NCI-H446 treated with DMSO at 0.1 percent for 48 hours (cell line): ENCODE measurements around the gene OSCP1.

Experiments
- DNase-seq: peaks from one replicate; lab custom pipeline; 2025; lab: John Stamatoyannopoulos, UW

The OSCP1 gene

DNA sequence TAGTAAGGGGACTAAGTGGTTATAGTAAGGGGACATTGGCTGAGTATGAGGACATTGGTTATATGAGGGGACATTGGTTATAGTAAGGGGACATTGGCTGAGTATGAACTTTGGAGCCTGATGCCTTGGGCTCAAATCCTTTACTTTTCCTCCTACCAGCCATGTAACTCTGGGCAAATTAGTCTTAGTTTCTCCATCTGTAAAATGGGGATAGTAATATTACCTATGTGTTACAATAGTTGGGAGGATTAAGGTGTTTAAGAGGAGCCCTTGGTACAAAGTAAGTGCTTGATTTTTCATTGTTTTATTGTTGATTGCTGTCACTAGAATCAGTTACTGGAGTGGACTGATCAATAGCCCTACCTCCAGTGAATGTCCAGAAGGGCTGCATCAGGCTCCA is 2.8 kb downstream of the OSCP1 start:
- DNase-seq: no peak

DNA sequence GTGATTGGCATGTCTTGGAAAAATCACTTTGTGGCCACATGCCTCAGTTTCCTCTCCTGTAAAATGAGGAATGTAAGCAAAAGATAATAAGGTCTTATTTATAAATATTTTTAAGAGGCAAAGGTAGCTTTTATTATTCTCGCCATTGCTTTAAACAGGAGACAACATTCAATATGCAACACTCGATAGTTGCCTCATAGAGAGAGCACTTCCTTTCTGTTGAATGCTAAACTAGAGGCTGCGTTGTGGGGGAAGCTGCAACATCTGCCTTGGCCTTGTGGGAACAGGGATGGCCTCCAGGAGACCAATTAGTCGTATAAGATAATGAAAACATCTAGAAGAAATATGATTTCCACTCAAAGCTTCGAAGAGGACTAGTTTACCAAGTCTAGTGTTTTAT is 3.5 kb downstream of the OSCP1 start:
- DNase-seq: no peak

DNA sequence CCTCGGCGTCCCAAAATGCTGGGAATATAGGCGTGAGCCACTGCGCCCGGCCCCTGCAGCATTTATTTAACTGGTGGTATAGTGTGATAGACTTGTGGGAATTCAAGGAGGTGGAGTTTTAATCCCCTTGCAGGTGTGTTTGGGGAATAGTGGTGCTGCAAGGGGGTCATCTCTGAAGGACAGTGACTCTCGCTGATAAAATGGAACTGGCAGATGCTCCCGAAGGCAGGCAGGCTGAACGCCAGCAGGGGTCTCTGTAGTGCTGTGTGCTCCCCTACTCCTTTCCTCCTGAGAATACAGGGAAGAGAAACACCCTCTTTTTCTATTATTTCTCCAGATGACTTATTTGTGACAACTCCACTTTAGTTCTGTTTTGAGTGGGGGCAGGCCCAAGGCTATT is 4.0 kb downstream of the OSCP1 start:
- DNase-seq: no peak

DNA sequence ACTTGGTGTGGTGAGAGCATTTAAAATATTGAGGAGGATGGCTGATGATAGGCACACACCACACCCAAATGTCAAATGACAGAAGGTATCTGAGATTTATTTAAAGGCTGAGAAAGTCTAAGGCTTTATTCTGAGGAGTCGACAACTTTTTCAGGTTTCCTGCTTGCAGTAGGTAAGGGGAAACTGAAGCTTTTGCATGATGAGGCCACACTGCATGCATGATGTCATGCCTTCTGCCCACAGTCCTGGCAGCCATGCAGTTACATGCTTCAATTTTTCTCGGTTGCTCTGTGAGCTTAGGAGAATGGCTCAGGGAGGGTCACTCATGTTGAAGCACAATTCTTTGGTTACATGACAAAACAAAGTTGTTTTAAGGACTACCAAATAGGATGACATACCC is 7.0 kb downstream of the OSCP1 start:
- DNase-seq: no peak

DNA sequence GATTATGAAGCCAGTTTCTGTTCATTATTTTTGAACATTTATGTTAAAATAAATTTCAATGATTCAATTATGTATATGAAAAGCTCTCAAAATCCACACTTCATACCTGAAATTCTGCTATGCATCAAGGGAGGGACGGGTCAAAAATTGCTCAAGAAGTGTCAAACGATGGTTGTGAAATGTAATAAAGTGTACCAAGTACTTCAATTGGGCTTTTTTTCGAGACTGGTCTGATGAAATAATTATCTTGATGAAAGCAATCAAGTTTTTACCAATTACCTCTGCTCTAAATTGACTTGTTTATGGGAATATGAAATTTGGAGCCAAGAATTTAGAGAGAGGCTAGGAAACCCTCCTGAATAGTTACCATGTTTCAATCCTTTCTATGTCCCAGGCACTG is 7.9 kb downstream of the OSCP1 start:
- DNase-seq: no peak

DNA sequence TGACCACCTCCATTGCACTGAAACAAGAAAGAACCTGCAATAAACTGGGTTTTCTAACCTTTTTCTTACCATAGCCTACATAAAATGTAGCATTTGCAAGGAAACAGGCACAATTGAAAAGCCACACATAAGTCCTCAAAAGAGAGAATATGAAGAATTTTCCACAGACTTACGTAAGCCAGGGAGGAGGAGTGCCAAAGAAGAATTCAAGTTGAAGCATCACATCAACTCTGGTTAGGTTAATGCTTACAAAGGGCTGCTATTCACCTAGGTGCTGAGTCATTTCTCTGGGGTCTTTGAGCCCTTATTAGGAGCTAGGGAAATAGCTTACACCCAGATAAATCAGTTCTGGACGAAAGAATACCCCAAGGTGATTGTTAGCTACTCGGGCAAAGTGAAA is 9.6 kb downstream of the OSCP1 start:
- DNase-seq: no peak

DNA sequence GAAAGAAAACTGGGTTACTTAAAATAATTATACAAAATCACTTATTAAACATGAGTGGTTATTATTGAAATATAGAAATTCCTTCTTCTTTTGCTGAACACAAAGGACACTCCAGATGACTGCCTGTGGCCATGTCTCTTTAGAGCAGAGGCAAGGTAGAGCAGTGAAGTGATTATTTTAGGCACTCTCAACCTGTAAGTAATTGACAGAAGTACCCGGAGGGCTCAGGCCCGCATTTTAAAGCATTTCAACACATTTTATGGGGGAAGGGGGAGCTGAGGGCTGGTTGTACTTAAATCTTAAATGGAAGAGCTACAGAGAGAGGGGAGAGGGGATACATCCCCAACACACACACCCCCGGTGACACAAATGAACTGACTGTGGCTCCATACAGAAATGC is 10.2 kb downstream of the OSCP1 start:
- DNase-seq: no peak

DNA sequence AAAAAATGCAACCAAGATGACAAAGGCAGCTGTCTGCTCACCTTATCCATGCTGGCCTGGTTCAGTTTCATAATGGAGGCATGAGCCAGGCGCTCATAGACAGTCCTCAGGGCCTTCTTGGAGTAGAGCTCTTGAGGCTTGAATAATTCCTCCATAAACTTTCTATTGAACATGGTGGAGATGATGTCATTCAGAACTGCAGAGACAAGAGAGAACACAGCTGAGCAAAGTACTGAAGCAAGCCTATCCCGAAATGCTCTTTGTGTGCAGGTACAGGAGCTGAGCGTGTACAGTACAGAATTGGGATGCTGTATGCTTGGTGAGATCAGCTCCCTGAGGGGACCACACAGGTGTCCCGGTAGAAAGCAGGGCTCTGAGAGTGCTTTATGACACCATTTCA is 11.5 kb downstream of the OSCP1 start:
- no peak for DNase-seq

DNA sequence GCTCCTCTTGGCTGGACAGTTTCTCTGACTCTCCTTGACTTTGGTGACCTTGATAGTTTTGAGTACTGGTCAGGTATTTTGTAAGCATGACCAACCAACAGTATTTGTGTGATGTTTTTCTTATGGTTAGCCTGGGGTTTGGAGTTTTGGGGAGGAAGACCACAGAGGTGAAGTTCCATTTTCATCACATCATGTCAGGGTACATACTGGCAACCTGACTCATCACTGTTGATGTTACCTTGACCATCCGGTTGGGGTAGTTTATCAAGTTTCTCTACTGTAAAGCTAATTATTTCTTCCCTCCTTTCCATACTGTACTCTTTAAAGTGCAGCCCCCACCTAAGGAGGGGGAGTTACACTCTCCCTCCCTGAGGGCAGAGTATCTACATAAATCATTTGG is 13.4 kb downstream of the OSCP1 start:
- DNase-seq: no peak

DNA sequence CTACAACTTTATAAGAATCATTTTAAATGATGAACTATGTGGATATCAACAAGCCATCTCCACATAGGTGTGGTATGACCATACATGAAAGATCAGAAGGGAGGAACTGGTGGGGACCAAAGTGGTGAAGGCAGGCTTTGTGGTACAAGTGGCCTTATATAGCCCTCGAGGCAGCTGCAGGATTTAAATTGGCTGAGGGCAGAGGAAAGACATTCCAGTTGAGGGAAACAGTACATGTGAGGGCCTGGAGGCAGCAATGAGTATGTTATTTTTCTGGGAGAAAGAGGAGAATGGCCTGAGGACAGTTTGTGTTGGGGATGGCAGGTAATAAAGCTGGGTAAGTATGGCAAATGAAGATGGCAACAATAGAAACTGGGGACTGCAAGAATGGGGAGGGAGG is 17.1 kb downstream of the OSCP1 start:
- DNase-seq: no peak

DNA sequence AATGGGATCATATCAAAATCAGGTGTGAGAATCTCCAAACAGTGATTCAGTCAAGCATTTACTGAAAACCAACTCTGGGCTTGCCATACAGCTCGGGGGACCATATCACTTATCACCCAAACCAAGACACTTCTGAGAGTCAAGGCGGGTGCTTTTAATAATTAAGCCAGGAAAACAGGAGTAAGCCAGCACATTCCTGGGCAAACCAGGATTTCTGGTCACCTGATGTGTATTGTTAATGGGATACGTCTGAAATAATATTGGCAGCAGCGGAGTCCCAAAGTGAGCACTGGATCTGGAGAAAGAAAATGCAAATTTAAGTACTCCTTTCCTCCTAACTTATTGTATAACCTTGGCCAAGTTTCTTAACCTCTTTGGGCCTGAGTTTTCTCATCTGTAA is 17.6 kb downstream of the OSCP1 start:
- DNase-seq: no peak

DNA sequence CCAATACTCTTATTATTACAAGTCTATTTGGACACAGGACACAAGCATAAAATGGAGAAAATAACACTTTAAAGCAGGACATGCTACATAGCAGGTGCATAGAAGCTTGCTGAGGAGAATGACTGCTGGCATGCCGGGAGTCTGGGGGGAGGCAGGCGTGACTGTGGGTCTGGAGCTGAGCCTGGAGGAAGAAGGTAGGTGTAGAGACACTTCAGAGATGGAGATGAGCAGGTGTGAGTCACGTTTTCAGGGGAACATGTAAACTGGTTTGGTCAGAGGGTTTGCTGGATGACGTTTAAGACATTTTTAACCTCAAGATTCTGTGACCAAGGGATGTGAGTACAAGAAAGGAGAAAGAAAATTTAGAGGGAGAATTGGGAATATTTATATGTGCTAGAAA is 24.5 kb downstream of the OSCP1 start:
- DNase-seq: no peak

DNA sequence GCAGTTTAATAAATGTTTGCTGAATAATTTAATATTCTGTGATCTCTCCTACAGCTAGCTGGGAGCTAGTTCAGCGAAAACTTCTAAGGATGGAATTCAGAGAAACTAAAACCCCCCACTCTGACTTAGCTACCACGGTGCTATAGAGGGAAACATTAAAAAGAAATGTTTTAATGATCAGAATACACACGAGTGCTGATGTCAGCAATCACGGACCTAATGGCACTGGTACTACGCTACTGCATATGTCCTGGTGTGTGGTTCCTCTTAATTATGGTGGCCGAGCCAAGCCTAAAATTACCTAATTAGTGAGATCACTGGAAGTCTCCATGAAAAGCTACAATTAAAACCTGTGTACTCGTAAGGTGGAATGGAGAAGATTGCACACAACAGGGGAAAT is 28.6 kb downstream of the OSCP1 start:
- no peak for DNase-seq

DNA sequence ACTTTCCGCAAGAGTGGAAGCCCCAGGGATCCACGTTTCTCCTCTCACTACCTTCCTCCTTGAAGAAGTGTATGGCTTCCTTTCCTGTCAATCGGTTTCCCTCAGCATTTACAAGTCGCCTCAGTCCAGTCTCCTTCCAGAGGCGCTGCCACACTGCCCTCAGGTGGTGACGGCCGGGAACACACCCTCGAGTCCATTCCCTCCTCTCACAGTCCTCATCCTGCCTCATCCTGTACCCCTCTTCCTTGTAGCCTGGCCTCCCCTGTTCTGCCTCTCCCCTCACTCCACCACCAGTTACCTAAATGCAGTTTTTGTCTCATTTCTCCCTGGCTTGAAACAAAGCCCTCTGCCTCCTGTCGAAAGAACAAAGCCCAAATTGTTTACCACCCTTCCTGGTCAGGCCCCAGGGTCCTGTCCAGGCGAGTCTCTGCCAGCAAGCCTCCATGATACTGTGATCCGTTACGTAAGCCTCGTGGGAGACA is 29.4 kb downstream of the OSCP1 start:
- peak; percentile 63 for DNase-seq

DNA sequence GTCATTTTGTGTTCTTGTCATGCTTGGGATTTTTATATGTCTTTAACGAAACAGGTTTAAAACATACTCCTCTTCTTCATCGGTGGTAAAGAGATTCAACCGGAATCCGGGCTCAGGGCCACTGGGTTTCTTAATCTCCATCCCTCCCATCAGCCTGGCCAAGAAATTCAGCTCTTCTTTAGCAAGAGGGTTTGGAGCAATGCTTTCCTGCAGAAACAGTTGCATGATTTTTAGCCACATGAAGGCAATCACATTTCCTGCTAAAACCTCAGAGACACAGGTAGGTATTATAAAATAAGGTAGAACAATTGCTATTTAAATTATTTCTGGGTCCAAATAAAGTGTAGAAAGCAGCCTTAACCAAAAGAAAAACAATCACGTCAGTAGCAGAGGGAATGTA is 29.8 kb downstream of the OSCP1 start:
- no peak for DNase-seq

DNA sequence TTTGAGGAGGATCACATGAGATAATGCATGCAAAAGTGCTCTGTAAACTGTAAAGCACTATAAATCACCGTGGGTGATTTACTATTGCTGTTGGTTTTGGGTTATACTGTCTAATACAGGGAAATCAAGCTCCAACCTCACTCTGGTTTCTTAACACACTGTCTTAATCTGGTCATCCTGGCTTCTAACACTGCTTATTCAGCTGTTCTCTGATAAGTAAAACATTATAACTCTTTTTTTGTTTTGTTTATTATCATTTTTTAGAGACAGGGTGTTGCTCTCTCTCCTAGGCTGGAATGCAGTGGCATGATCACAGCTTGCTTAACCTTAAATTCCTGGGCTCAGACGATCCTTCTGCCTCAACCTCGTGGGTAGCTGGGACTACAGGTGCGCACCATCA is 30.7 kb downstream of the OSCP1 start:
- no peak for DNase-seq

DNA sequence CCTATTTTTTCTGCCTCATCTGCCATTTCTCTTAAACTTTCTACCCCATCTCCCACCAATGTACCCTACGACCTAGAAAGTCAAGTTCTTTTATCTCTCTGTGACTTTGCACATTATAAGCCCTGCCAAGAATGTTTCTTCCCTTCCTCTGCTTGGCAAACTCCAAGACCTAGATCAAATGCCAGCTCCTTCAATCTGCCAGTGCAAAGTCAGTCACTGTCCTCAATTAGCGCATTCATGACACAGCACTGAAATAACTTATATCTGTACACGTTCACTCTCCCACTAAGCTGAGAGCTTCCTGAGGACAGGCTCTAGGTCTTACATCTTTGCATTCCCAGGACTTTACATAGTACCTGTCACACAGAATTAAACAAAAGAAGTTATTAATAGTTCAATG is 31.1 kb downstream of the OSCP1 start:
- peak; percentile 18 for DNase-seq

DNA sequence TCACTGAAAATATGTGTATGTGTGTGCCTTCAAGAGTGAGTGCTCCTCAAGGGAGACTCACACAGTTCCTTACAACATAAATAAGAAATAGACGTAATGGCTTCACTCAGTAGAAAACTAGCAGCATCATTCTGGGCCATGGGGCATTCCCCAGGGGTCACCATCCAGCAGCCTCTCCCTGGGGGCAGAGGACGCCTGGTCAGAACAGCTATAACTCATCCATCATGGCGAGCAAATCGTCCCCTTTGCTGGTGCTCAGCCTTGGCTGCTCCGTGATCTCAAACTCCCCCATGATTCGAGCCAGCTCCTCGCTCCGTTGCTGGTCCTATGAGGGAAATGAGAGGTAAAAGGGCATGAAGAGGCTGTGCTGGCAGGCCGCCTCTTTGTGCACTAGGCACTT is 32.3 kb downstream of the OSCP1 start:
- DNase-seq: no peak

DNA sequence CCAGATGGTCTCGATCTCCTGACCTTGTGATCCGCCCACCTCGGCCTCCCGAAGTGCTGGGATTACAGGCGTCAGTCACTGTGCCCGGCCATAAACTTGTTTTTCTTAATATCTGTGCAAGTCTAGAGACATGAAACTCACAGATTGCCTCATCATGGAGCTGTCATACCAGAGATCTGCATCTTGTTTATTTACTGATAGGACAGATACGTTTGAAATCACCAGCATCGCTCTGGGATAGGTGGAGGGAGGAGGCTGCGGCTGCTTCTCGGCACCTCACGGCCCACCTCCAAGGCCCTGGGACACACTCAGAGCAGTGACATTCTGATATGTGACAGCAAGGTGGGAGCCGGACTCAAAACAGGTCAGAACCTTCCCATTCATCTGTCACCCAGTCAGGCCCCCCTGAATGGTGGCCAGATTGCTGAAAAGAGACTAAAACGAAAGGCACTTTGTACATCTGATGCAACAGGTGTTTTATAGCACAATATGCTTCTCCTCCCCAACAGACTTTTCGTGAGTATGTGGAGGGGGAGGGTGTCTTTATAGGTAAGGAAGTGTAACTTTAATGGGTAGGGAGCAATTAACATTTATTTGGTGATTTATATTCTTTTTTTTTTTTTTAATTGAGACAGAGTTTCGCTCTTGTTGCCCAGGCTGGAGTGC is 34.5 kb downstream of the OSCP1 start:
- DNase-seq: no peak

DNA sequence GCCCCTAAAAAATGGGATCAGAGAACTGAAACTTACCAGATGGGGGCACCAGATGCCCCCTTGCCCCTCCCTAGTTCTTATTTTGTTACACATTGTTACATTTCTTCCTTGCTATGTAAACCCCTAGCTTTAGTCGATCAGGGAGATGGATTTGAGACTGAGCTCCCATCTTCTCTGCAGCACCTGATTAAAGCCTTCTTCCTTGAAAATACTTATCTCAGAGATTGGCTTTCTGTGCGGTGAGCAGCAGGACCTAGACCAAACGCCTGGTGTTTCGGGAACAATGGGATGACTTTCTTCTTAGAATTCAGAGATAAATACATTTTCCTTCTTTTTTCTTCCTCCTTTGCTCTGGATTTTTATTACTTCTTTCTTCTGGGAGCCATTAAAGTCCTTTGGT is 35.9 kb downstream of the OSCP1 start:
- no peak for DNase-seq

DNA sequence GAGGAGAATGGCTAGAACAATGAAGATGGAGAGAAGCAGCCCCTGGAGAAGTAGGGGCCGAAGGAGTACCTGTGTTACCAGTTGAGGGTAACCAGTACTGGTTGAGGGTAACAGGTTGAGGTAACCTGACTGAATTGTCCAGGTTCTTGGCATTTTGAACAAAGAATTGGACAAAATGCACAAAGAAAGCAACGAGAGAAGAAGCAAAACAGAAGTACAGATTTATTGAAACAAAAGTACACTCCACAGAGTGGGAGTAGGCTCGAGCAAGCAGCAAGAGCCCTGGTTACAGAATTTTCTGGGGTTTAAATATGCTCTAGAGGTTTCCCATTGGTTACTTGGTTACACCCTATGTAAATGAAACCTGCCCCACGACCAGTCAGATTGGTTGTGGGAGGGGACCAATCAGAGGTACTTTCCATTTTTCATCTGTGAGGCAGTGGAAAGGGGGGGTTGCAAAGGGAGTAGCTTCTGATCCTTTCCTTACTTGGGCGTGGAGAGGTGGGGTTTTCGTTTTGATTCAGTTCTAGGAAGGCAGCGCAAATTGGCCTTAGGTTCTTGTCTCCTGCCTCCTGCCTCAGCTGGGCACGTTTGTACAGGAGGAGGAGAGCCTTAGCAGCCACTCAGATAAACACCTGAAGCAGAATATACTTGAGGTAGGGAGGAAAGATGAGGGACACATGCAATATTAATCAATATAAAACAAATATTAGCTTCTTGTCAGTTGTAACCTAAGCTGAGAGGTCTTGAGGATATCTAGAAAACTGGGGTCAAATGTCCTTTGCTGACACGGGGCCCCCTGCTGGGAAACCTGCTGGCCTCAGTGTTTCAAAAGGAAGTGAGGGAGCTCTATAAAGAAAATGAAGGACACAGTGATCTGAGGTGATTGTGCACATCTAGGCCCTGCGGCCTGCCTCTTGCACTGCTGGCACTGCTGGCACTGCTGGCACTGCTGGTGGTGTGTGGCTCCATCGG is 38.3 kb downstream of the OSCP1 start:
- no peak for DNase-seq

DNA sequence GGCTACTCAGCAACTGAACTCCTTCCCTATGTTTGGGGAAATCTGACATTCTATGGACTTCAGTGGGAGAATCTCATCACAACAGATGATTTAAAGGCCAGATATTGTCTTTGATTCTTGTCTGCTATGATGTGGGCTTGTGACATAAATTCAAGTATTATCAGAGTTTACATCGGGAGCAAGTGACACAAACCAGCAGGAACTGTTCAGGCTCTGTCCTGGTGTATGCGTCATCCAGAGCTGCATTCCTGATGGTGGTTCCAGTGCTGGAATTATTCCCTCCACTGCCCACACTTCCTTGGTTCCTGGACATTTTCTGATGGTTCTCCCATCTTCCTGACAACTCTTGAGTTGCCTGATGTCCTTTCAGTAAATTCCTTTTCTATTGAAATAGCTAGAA is 41.8 kb downstream of the OSCP1 start:
- no peak for DNase-seq

DNA sequence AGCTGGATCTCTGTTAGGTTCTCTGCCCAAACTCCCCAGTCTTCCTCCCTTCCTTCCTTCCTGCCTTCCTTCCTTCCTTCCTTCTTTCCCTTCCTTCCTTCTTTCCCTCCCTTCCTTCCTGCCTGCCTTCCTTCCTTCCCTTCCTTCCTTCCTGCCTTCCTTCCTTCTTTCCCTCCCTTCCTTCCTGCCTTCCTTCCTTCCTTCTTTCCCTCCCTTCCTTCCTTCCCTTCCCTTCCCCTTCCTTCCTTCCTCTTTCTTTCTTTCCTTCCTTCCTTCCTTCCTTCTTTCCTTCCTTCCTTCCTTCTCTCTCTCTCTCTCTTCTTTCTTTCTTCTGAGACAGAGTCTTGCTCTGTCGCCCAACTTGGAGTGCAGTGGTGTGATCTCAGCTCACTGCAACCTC is 43.8 kb downstream of the OSCP1 start:
- DNase-seq: no peak

DNA sequence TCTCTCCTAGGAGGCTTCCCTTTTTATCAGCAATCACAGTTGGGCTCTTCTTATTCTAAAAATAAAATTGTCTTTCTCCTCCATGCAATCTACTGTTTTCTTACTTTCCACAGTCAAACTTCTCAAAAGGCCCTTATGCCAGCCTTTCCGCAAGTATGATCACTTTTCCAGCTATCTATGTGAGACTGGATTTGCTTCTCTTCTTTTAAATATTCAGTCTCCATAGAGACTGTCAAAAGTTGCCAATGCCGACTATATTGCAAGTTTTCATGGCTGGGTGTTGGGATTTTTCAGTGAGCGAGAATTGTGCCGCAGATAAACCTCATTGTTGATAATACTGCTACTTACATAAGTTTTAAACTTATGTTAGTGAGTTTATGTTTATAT is 47.8 kb downstream of the OSCP1 start:
- DNase-seq: no peak
